Measurements from ENCODE around the gene CHMP6. TPM values are rescaled to one million over a fixed set of nuclear protein-coding genes. Genes with fewer than 3 reads are reported as not detected.
A peak's percentile ranks its signal among the peaks of the same experiment; 100 is the strongest.

CHMP6 gene
- total RNA-seq: 23.1 to 26.9 TPM (median 26.5 TPM) in 3 replicates

- TF ChIP-seq CTCF (IDR thresholded peaks at IDR 0.05; ENCODE audit: unreplicated experiment): no peak
- H3K36me3 Mint-ChIP-seq: peaks cover 6% of the 10 kb centered on the region
- no peaks in the 10 kb centered on the region for H3K9me3 Mint-ChIP-seq
- H3K27ac Mint-ChIP-seq: peak within 1 kb of the TSS; percentile 50
- peaks cover 9% of the 10 kb centered on the region for H3K4me1 Mint-ChIP-seq
- peaks cover 1% of the 10 kb centered on the region for H3K27me3 Mint-ChIP-seq (ENCODE audit: low read depth)
- H3K4me3 Mint-ChIP-seq: peak within 1 kb of the TSS; percentile 69
- DNase-seq (ENCODE audit: low spot score in 2 of 2, unreplicated experiment in 2 of 2): peak; percentile 57 to 75
Measured at GRCh38 chr17:80991645-80992076, at the start of gene CHMP6. Gene CHMP6, plus strand, starts transcription at chr17:80991841. Its CDS starts 78 bp downstream, at chr17:80991919.

GRCh38 chr17:80942423-80943345 is 49.0 kb upstream of the CHMP6 start:
- Mint-ChIP-seq H3K36me3 (peaks cover 28% of the 10 kb centered on the region), H3K27ac (peak overlapping the region; percentile 47), H3K4me3 (no peak overlapping the region), H3K27me3 (ENCODE audit: low read depth) (no peaks in the 10 kb centered on the region), H3K9me3 (peaks cover 8% of the 10 kb centered on the region), H3K4me1 (peaks cover 2% of the 10 kb centered on the region)
- TF ChIP-seq CTCF (IDR thresholded peaks at IDR 0.05; ENCODE audit: unreplicated experiment): no peak
- no peak for DNase-seq (ENCODE audit: low spot score in 2 of 2, unreplicated experiment in 2 of 2)

- H3K27me3 Mint-ChIP-seq (ENCODE audit: low read depth): no peaks in the 10 kb centered on the region
Measured at GRCh38 chr17:80943346-80944145, 48.1 kb upstream of the CHMP6 start.

GRCh38 chr17:80944326-80944725 is 47.3 kb upstream of the CHMP6 start:
- Mint-ChIP-seq H3K4me3 (no peak overlapping the region), H3K27ac (no peak overlapping the region)

More at GRCh38 chr17:80943346-80944145, 48.1 kb upstream of the CHMP6 start:
- no peak for TF ChIP-seq CTCF (IDR thresholded peaks at IDR 0.05; ENCODE audit: unreplicated experiment)
- peaks cover 2% of the 10 kb centered on the region for H3K4me1 Mint-ChIP-seq
- H3K27ac Mint-ChIP-seq: no peak overlapping the region
- H3K9me3 Mint-ChIP-seq: peaks cover 8% of the 10 kb centered on the region
- H3K36me3 Mint-ChIP-seq: peaks cover 28% of the 10 kb centered on the region
- no peak for DNase-seq (ENCODE audit: low spot score in 2 of 2, unreplicated experiment in 2 of 2)
- no peak overlapping the region for H3K4me3 Mint-ChIP-seq

More at GRCh38 chr17:80944326-80944725, 47.3 kb upstream of the CHMP6 start:
- H3K36me3 Mint-ChIP-seq: peaks cover 26% of the 10 kb centered on the region
- H3K27me3 Mint-ChIP-seq (ENCODE audit: low read depth): no peaks in the 10 kb centered on the region
- H3K9me3 Mint-ChIP-seq: peaks cover 8% of the 10 kb centered on the region
- no peak for DNase-seq (ENCODE audit: low spot score in 2 of 2, unreplicated experiment in 2 of 2)
- H3K4me1 Mint-ChIP-seq: peaks cover 2% of the 10 kb centered on the region
- no peak for TF ChIP-seq CTCF (IDR thresholded peaks at IDR 0.05; ENCODE audit: unreplicated experiment)
